Endothelial cell (in vitro differentiated cells): ENCODE results near the gene ARID3A. TPM values are rescaled to one million over a fixed set of nuclear protein-coding genes. Genes with fewer than 3 reads are reported as not detected.

Experiments used
- DNase-seq: peaks from one replicate; pipeline ENCODE4 v3.0.0; 2021; ENCODE audit warnings: low spot score
- H3K27ac Mint-ChIP-seq: one replicate; pipeline ENCODE4 v1.8.0; 2021; ENCODE audit warnings: mixed read lengths, inconsistent platforms; ENCODE audit not compliant: unreplicated experiment
- H3K27me3 Mint-ChIP-seq: one replicate; pipeline ENCODE4 v1.8.0; 2021; ENCODE audit warnings: mild to moderate bottlenecking, moderate library complexity, mixed read lengths, inconsistent platforms; ENCODE audit not compliant: unreplicated experiment
- H3K36me3 Mint-ChIP-seq: one replicate; pipeline ENCODE4 v1.8.0; 2021; ENCODE audit warnings: mild to moderate bottlenecking, low read depth, mixed read lengths, inconsistent platforms; ENCODE audit not compliant: unreplicated experiment
- H3K4me1 Mint-ChIP-seq: one replicate; pipeline ENCODE4 v1.8.0; 2021; ENCODE audit warnings: mild to moderate bottlenecking, mixed read lengths, inconsistent platforms; ENCODE audit not compliant: unreplicated experiment
- H3K4me3 Mint-ChIP-seq: one replicate; pipeline ENCODE4 v1.8.0; 2021; ENCODE audit warnings: mild to moderate bottlenecking, mixed read lengths, inconsistent platforms; ENCODE audit not compliant: unreplicated experiment
- H3K9me3 Mint-ChIP-seq: one replicate; pipeline ENCODE4 v1.8.0; 2021; ENCODE audit warnings: mixed read lengths, inconsistent platforms; ENCODE audit not compliant: unreplicated experiment
- total RNA-seq: library from RNA; stranded (reverse); fragmentation: NEBNext Ultra II Directional; extraction: Animal tissue kit (Norgen Biotek cat#: 25700); gene quantifications from one replicate; pipeline ENCODE4 v1.2.1, GENCODE V29; 2021; ENCODE audit not compliant: unreplicated experiment
- TF ChIP-seq, protein P1 (sequence below): fragments of 200-600 bp; sonication (generic); IDR thresholded peaks from one replicate; pipeline ENCODE4 v1.5.0; 2021; ENCODE audit warnings: antibody characterized with exemption; ENCODE audit not compliant: unreplicated experiment

Gene ARID3A
- total RNA-seq, 1 donor from 2014 or later: 108 TPM

DNA sequence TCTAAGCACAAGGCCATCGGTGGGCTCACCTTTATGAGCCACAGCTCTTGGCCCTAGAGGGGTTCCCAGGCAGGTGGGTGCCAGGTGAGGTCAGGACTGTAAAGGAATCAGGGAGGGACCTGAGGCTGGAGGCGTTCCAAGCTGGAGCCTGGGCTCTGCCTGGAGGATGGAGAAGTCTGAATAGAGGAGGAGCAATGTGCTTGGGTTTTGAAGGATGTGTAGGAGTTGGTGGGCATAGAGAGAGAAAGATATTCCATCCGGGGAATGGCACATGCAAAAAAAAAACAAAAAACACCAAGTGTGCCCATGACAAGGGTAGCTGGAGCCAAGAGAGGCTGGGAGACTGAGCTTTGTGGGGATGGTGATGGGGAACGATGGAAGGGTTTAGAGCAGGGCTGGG lies 76.8 kb downstream of the ARID3A start:
- Mint-ChIP-seq H3K4me3 (peak overlapping the region; percentile 17), H3K9me3 (no peaks in the 10 kb centered on the region), H3K27ac (no peak overlapping the region), H3K4me1 (no peaks in the 10 kb centered on the region), H3K27me3 (peaks cover 15% of the 10 kb centered on the region), H3K36me3 (peaks cover 4% of the 10 kb centered on the region)
- TF ChIP-seq, protein P1, sequence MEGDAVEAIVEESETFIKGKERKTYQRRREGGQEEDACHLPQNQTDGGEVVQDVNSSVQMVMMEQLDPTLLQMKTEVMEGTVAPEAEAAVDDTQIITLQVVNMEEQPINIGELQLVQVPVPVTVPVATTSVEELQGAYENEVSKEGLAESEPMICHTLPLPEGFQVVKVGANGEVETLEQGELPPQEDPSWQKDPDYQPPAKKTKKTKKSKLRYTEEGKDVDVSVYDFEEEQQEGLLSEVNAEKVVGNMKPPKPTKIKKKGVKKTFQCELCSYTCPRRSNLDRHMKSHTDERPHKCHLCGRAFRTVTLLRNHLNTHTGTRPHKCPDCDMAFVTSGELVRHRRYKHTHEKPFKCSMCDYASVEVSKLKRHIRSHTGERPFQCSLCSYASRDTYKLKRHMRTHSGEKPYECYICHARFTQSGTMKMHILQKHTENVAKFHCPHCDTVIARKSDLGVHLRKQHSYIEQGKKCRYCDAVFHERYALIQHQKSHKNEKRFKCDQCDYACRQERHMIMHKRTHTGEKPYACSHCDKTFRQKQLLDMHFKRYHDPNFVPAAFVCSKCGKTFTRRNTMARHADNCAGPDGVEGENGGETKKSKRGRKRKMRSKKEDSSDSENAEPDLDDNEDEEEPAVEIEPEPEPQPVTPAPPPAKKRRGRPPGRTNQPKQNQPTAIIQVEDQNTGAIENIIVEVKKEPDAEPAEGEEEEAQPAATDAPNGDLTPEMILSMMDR: no peak
- DNase-seq: no peak

DNA sequence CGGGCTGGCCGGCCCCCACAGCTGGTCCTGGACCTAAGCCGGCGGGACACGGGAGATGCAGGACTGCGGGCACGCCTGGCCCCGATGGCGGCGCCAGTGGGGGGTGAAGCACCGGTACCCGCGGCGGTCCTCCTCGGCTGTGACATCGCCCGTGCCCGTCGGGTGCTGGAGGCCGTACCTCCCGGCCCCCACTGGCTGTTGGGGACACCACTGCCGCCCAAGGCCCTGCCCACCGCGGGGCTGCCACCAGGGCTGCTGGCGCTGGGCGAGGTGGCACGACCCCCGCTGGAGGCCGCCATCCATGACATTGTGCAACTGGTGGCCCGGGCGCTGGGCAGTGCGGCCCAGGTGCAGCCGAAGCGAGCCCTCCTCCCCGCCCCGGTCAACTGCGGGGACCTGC lies 77.4 kb downstream of the ARID3A start:
- H3K9me3 Mint-ChIP-seq: no peaks in the 10 kb centered on the region
- H3K36me3 Mint-ChIP-seq: peaks cover 4% of the 10 kb centered on the region
- TF ChIP-seq, protein P1: no peak
- no peaks in the 10 kb centered on the region for H3K4me1 Mint-ChIP-seq
- no peak overlapping the region for H3K4me3 Mint-ChIP-seq
- DNase-seq: no peak
- peaks cover 11% of the 10 kb centered on the region for H3K27me3 Mint-ChIP-seq
- no peak overlapping the region for H3K27ac Mint-ChIP-seq

DNA sequence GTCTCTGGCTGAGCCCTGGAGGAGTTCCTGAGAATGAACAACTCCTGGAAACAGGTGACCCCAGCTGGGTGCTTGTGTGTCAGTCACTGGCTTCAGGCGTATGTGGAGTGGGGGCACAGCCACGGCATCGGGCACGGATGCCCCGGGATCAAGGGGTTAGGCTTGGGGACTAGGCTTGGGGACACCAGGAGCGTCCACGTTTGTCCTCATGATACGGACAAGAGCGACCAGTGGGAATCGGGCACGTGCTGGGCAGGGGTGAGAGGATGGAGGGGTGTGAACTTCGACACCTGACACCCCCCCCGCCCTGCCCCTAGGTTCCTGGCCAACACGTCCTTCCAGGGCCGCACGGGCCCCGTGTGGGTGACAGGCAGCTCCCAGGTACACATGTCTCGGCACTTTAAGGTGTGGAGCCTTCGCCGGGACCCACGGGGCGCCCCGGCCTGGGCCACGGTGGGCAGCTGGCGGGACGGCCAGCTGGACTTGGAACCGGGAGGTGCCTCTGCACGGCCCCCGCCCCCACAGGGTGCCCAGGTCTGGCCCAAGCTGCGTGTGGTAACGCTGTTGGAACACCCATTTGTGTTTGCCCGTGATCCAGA lies 78.5 kb downstream of the ARID3A start:
- TF ChIP-seq, protein P1: no peak
- Mint-ChIP-seq H3K27me3 (peaks cover 6% of the 10 kb centered on the region), H3K4me3 (no peak overlapping the region), H3K9me3 (no peaks in the 10 kb centered on the region), H3K36me3 (peaks cover 4% of the 10 kb centered on the region), H3K4me1 (no peaks in the 10 kb centered on the region), H3K27ac (no peak overlapping the region)
- DNase-seq: no peak

DNA sequence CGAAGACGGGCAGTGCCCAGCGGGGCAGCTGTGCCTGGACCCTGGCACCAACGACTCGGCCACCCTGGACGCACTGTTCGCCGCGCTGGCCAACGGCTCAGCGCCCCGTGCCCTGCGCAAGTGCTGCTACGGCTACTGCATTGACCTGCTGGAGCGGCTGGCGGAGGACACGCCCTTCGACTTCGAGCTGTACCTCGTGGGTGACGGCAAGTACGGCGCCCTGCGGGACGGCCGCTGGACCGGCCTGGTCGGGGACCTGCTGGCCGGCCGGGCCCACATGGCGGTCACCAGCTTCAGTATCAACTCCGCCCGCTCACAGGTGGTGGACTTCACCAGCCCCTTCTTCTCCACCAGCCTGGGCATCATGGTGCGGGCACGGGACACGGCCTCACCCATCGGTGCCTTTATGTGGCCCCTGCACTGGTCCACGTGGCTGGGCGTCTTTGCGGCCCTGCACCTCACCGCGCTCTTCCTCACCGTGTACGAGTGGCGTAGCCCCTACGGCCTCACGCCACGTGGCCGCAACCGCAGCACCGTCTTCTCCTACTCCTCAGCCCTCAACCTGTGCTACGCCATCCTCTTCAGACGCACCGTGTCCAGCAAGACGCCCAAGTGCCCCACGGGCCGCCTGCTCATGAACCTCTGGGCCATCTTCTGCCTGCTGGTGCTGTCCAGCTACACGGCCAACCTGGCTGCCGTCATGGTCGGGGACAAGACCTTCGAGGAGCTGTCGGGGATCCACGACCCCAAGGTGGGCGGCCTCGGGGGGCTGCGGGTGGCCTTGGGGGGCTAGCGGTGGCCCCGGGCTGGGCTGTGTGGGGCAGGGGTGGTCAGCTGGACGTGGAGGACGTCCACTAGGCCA lies 79.2 kb downstream of the ARID3A start:
- peaks cover 4% of the 10 kb centered on the region for H3K36me3 Mint-ChIP-seq
- TF ChIP-seq, protein P1: no peak
- peaks cover 4% of the 10 kb centered on the region for H3K27me3 Mint-ChIP-seq
- H3K27ac Mint-ChIP-seq: no peak overlapping the region
- peak overlapping the region; percentile 42 for H3K4me3 Mint-ChIP-seq
- no peak for DNase-seq
- H3K4me1 Mint-ChIP-seq: no peaks in the 10 kb centered on the region
- no peaks in the 10 kb centered on the region for H3K9me3 Mint-ChIP-seq
